Nasal cavity respiratory epithelium epithelial cell of viscerocranial mucosa (primary cell): ENCODE data around the gene AVPR2. TPM values are rescaled to one million over a fixed set of nuclear protein-coding genes. Genes with fewer than 3 reads are reported as not detected.

Experiments used
- total RNA-seq: library from RNA; depleted of rRNA; stranded (reverse); fragments of >200 nt; gene quantifications from 2 replicates; pipeline ENCODE4 v1.2.3, GENCODE V29; 2014

AVPR2 gene
- total RNA-seq, result not detected in 2 replicates

DNA sequence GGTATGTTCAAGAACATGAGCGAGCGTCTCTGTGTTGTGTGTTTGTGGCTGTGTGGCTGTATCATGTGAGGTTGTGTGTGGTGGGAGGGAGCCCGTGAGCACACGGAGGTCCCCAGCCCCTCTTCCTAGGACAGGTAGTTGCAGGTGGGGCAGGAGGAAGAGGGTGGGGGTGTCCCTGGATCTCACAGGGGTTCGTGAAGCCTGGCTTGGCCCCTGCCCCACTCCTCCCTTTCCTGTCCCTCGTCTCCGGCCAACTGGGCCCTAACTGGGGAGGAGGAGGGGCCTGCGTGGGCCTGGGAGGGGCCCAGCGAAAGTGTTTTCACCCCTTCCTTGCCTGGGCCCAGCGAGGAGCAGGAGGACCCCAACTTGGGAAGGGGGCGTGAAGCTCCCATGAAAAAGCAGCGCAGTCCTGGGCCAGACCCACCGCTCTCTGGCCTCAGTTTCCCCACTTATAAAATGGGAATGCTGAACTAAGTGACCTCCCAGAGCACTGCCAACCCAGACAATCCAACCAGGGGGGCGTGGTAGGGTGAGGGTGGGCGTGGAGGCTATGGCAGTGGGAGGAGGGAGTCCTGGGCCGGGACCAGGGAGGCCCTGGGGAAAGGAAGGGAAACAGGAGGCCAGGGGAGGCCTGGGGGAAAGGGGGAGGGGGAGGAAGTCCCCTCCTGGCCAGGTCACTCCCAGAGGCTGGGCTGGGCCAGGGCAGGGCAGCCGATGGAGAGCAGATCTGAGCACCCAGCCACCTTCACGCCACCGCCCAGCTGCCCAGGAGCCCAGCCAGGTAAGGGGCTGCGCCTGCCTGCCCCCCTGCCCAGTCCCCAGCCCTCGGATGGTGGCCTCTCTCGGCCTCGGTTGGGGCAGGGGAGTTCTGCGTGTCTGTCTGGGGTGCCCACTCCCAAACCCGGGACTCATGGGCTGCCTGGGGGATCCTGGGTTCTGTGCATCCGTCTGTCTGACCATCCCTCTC, at the start of gene AVPR2:
TSS of gene AVPR2 (plus strand) at position 683 of the 967 bp plus-strand sequence. CDS start 473 bp downstream, outside the sequence.

DNA sequence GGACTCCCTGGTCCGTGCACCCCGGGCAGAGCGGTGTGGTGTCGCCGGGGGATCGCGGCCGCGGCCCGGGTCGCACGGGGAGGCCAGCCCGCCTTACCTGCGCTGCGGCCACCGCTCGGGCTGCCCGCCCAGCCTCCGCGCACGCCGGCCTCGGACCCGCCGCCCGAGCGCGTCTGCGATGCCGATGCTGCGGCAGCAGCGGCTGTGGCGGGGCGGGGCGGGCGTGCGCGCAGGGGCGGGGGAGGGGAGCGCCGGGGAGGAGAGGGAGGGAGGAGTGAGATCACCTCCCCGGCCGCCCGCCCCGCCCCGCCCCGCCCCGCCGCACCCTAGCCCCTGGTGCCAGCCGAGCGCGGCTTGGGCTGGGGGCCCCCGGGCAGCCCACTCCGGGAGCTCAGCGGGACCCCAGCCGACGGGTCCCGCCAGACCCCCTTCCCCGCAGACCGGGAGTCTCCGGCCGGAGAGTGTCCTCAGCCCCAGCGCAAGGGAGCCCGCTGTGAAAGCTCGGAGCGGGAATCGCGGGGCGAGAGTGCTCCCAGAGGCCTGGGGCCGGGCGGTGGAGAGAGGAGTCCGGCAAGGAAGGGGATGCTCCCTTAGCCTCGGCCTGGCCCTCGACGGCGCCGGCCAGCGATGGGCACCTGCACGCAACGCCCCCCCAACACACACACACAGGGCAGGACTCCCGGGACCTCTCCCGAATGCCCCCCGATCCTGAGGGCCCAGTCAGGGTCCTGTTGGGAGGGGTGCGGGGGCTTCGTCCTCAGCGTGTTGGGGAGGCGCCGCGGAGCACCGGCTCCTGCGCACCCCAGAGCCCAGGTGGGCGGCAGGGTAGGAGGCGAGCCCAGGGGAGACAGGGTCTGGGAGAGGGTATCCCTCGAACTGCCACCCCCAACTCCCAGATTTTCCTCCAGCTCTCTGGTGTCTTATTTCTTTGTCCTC, 18.2 kb upstream of the AVPR2 start, which contains the start of gene L1CAM:
TSS of gene L1CAM (minus strand) at position 206 of the 936 bp plus-strand sequence. CDS start 10,337 bp downstream, outside the sequence.

GRCh38 chrX:153925739-153926551, 21.5 kb downstream of the AVPR2 start, which contains the start of gene ARHGAP4:
TSS of gene ARHGAP4 (minus strand) at chrX:153926264. CDS start at chrX:153926202, 62 bp downstream.

DNA sequence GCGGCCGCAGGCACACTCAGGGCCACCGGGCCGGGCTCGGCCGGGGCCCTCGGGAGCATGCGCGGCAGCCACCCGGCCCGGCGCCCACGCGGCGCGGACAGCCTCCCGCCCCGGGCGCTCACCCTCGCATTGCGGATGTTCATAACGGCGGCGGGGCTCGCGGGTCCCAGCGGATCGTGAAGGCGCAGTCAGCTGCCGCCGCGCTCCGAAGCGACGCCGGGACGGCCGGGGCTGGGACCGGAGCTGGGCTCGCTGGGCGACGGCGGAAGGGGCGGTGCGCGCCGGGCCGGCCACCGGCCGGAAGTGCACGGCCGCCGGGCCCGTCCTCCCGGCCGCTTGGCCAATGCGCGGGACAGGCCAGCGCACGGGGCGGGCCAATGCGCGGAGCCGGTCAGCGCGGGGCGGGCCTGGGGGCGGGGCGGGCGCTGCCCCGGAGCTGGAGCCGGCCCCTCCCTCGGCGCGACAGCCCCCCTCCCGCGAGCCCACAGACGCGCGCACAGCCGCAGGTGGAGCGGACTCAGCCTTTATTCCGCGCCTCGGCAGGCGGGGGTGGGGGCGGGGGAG, 30.4 kb downstream of the AVPR2 start, which contains the start of gene NAA10:
TSS of gene NAA10 (minus strand) at position 276 of the 564 bp plus-strand sequence. CDS start at position 143, 133 bp downstream.

DNA sequence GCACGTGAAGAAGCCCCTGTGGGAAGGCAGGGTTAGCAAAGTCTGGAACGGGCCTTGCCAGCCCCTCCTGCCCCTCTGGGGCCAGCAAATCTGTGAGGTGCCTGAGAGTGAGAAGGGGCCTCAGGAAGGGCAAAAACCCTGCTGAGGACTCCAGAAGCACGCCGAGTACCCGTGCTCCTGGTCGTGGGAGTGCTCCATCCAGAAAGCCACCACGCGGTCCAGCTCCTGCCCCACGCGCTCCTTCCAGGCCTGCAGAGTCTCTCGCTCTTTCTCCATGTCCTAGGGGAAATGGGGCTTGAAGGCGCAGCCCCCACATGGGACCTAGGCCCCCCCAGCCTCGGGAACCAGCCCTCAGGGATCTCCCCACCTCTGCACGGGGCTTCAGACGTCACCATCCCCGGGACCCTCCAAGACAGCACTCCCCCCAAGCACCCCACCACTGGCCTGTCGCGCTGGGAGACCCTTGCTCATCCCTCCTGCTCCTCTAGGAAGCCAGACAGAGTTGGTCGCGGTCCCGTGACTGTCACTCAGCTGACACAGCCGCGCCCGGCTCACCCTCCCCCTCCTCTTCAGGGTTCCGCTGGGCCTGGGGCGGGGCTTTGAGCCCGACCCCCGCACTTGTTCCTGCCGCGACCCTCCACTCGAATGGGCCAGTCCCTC, 39.8 kb downstream of the AVPR2 start, which contains the start of gene RENBP:
TSS of gene RENBP (minus strand) at position 504 of the 660 bp plus-strand sequence. CDS start at position 471, 33 bp downstream.

Other genes starting within 250 kb of the AVPR2 start
- 0.34 and 2.5 TPM in 2 replicates for gene PNCK, start 230.9 kb upstream of the AVPR2 start, total RNA-seq
- 29.0 and 77.4 TPM in 2 replicates for gene SLC6A8, start 216.7 kb upstream of the AVPR2 start, total RNA-seq
- 229 and 239 TPM in 2 replicates for gene BCAP31, start 180.3 kb upstream of the AVPR2 start, total RNA-seq
- gene ABCD1, start 179.8 kb upstream of the AVPR2 start, total RNA-seq, result 1.0 and 4.3 TPM in 2 replicates
- gene PLXNB3, start 140.4 kb upstream of the AVPR2 start, total RNA-seq, result 2.7 and 28.8 TPM in 2 replicates
- gene SRPK3, start 123.6 kb upstream of the AVPR2 start, total RNA-seq, result under 0.01 and 0.14 TPM in 2 replicates
- 22.9 and 38.8 TPM in 2 replicates for gene IDH3G, start 110.3 kb upstream of the AVPR2 start, total RNA-seq
- gene SSR4, start 110.0 kb upstream of the AVPR2 start, total RNA-seq, result 71.8 and 132 TPM in 2 replicates
- 0.36 TPM in 1 of 2 replicates, not detected in the other for gene PDZD4, start 74.1 kb upstream of the AVPR2 start, total RNA-seq
- 2.1 and 6.3 TPM in 2 replicates for gene L1CAM, start 18.5 kb upstream of the AVPR2 start, total RNA-seq
- 0.68 and 1.4 TPM in 2 replicates for gene ARHGAP4, start 21.6 kb downstream of the AVPR2 start, total RNA-seq
- gene NAA10, start 30.4 kb downstream of the AVPR2 start, total RNA-seq, result 51.6 and 54.3 TPM in 2 replicates
- gene RENBP, start 40.0 kb downstream of the AVPR2 start, total RNA-seq, result 1.0 and 3.6 TPM in 2 replicates
- gene HCFC1, start 67.1 kb downstream of the AVPR2 start, total RNA-seq, result 8.9 and 26.0 TPM in 2 replicates
- gene TMEM187, start 68.1 kb downstream of the AVPR2 start, total RNA-seq, result 5.1 and 7.5 TPM in 2 replicates
- gene IRAK1, start 115.2 kb downstream of the AVPR2 start, total RNA-seq, result 127 and 144 TPM in 2 replicates
- gene MECP2, start 193.0 kb downstream of the AVPR2 start, total RNA-seq, result 18.1 and 22.6 TPM in 2 replicates
- not detected in 2 replicates for gene OPN1LW, start 239.6 kb downstream of the AVPR2 start, total RNA-seq